WTC11 (cell line): ENCODE results near the gene ZSCAN16.

ENCODE experiments used
- AFF4 ChIP-seq: sonication (generic); formaldehyde crosslinking; IDR thresholded peaks from 2 replicates; pipeline ENCODE4 v1.8.1; 2023; ENCODE audit warnings: mild to moderate bottlenecking, missing genetic modification reagents, borderline replicate concordance
- CTCF ChIP-seq: fragments of 200-600 bp; IDR thresholded peaks from 2 replicates; pipeline ENCODE4 v1.8.0; 2022; ENCODE audit warnings: antibody characterized with exemption
- E2F4 ChIP-seq: sonication (generic); formaldehyde crosslinking; IDR thresholded peaks from 2 replicates; pipeline ENCODE4 v1.8.1; 2022; ENCODE audit warnings: low read depth, mild to moderate bottlenecking, moderate library complexity, missing genetic modification reagents, borderline replicate concordance
- ELF4 ChIP-seq: sonication (generic); formaldehyde crosslinking; IDR thresholded peaks from 2 replicates; pipeline ENCODE4 v1.8.1; 2022; ENCODE audit warnings: low read depth, mild to moderate bottlenecking, moderate library complexity, missing genetic modification reagents
- MAX ChIP-seq: sonication (generic); formaldehyde crosslinking; IDR thresholded peaks from 2 replicates; pipeline ENCODE4 v1.8.0; 2022; ENCODE audit warnings: mild to moderate bottlenecking, missing genetic modification reagents
- NR2C2 ChIP-seq: sonication (generic); formaldehyde crosslinking; IDR thresholded peaks from 2 replicates; pipeline ENCODE4 v1.8.0; 2022; ENCODE audit warnings: mild to moderate bottlenecking, missing genetic modification reagents
- RELA ChIP-seq: sonication (generic); formaldehyde crosslinking; IDR thresholded peaks from 2 replicates; pipeline ENCODE4 v1.8.1; 2022; ENCODE audit warnings: missing genetic modification reagents, mild to moderate bottlenecking, borderline replicate concordance
- SP1 ChIP-seq: sonication (generic); formaldehyde crosslinking; conservative IDR thresholded peaks from 2 replicates; pipeline ENCODE4 v1.8.1; 2022; ENCODE audit warnings: missing genetic modification reagents
- TCF7 ChIP-seq: sonication (generic); formaldehyde crosslinking; IDR thresholded peaks from 2 replicates; pipeline ENCODE4 v1.8.0; 2022; ENCODE audit warnings: mild to moderate bottlenecking, low read depth, missing genetic modification reagents, moderate library complexity
- USF1 ChIP-seq: sonication (generic); formaldehyde crosslinking; IDR thresholded peaks from 2 replicates; pipeline ENCODE4 v1.8.0; 2022; ENCODE audit warnings: mild to moderate bottlenecking, missing genetic modification reagents

GRCh38 chr6:28154357-28154756 lies 29.9 kb downstream of the ZSCAN16 start:
- TF ChIP-seq AFF4 (CRISPR knock-in tag) (no peak), USF1 (CRISPR knock-in tag) (no peak), CTCF (no peak), NR2C2 (CRISPR knock-in tag) (no peak), E2F4 (CRISPR knock-in tag) (no peak), ELF4 (CRISPR knock-in tag) (no peak), SP1 (CRISPR knock-in tag) (no peak), TCF7 (CRISPR knock-in tag) (no peak), MAX (CRISPR knock-in tag) (no peak), RELA (CRISPR knock-in tag) (no peak)
